OCI-M2 (cell line): ENCODE measurements around the gene ASIC3.
"Not testable (repeated sequence)": the region's sequence is repeated elsewhere in the genome, so short reads cannot be mapped to it uniquely, and the experiment has no call there.

Experiments
- DNase-seq: peaks from one replicate; lab custom pipeline; 2025; ENCODE audit not compliant: unreplicated experiment; lab: John Stamatoyannopoulos, UW

Gene ASIC3

GRCh38 chr7:151013733-151014497 is 34.4 kb upstream of the ASIC3 start:
- DNase-seq, result no peak

GRCh38 chr7:151014950-151015349 is 33.4 kb upstream of the ASIC3 start:
- no peak for DNase-seq

GRCh38 chr7:151015967-151016366 is 32.4 kb upstream of the ASIC3 start:
- DNase-seq, result no peak

GRCh38 chr7:151016505-151016904 is 31.8 kb upstream of the ASIC3 start:
- no peak for DNase-seq

DNA sequence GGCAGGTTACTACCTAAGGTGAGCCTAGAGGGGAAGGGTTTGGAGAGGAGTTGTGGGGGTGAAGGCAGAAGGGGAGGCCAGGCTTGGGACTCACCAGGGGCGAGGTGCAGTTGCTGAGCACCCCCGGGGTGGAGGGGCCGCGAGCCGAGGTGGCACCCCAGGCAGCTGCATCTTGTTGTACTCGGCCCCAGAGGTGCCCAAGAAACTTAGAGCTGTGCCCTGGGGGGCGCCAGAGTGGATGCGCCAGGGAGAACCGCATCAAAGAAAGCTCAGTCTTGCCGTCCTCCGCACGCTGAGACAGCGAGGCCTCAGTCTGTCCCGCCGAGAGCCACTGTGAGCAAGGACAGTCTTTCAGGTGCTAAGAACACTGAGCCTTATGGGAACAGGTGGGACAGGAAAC is 31.4 kb upstream of the ASIC3 start:
- no peak for DNase-seq

- no peak for DNase-seq
Measured at GRCh38 chr7:151017370-151017952, 30.9 kb upstream of the ASIC3 start.

GRCh38 chr7:151017953-151018420 is 30.3 kb upstream of the ASIC3 start:
- peak; percentile 96 for DNase-seq

DNA sequence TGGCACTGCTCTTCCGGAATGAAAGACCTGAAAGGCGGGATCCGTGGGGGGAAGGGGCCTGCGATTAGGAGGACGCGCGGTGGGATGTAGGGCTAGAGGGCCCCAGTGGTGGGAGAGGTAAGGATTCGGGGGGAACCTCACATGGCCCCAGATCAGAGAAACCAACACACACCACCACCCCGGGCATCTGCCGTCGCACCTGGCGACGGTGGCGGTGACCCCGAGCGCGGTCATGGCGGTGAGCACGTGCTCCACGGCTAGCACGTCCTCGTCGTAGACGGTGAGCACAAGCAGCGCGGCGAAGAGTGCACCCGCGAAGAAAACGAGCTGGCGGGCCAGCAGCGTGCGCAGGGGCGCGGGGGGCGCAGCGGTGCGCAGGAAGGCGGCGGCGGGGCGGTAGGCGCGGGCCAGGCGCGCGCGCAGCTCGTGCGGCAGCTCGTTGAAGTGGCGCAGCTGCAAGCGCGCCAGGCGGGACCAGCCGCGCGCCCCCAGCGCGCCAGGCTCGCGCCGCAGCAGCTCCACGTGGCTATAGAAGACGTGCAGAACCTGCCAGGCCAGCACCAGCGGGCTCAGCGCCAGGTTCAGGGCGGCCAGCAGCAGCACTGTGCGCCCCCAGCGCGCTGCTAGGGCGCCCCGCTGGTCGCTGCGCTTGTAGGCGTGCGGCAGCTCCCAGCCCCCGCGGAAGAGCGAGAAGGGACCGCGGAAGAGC is 29.8 kb upstream of the ASIC3 start:
- DNase-seq, result no peak

GRCh38 chr7:151019130-151019447 is 29.2 kb upstream of the ASIC3 start:
- no peak for DNase-seq

DNA sequence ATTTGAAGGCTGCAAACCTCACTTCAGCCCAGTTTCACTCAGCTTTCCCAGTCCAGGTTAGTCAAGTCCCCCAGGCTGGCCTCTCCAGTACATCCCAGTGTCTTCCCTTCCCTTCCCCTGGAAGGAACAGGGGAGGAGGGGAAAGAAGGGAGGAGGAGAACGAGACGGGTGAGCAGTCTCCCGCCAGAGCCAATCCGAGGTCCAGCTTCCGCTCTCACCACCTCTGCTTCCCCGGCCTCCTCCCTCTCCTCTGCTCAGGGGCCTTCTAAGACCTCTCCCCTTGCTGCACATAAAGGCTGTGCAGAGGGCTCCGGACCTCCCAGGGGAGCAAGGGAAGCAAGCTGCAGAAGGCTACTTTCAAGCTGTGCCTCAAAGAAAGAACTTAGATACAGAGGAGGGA is 28.1 kb upstream of the ASIC3 start:
- no peak for DNase-seq

- no peak for DNase-seq
Measured at GRCh38 chr7:151023232-151023631, 25.1 kb upstream of the ASIC3 start.

- no peak for DNase-seq
Measured at GRCh38 chr7:151024435-151025056, 23.8 kb upstream of the ASIC3 start, which contains the start of gene ATG9B. Gene ATG9B (minus strand): TSS chr7:151024494. CDS start chr7:151024423, 71 bp downstream.

DNA sequence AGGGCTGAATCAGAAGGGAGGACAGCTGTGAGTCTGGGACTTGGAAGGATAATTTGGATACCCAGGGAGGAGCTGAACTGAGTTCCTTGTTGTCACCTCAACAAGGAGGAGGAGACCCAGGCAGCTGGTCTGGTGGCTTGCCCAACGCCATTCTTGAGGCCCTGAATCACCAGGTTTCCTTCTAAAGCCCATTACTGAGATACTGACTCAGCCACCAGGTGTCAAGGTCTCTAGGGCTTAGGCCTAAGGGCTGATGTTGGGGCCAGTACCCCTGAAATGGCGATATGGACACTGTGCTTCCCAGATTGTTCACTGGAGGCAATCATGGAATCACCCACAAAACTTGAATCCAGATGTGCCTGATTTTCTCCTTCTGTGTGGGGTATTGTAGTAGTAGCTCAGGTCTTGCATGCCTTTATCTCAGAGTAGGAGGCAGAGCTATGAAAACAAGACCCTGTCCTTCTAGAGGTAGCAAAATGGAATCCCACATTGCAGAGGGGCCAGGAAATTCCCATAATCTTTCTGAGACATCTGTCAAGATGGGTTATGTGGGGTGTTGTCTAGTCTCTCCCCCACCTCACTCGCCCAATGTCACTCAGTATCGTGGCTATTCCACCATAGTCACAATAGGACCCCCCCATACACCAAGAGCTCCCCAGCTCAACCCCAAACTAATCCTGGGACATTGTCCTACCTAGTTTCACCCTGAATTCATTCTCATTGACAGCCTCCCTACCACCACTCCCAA is 22.2 kb upstream of the ASIC3 start:
- no peak for DNase-seq

DNA sequence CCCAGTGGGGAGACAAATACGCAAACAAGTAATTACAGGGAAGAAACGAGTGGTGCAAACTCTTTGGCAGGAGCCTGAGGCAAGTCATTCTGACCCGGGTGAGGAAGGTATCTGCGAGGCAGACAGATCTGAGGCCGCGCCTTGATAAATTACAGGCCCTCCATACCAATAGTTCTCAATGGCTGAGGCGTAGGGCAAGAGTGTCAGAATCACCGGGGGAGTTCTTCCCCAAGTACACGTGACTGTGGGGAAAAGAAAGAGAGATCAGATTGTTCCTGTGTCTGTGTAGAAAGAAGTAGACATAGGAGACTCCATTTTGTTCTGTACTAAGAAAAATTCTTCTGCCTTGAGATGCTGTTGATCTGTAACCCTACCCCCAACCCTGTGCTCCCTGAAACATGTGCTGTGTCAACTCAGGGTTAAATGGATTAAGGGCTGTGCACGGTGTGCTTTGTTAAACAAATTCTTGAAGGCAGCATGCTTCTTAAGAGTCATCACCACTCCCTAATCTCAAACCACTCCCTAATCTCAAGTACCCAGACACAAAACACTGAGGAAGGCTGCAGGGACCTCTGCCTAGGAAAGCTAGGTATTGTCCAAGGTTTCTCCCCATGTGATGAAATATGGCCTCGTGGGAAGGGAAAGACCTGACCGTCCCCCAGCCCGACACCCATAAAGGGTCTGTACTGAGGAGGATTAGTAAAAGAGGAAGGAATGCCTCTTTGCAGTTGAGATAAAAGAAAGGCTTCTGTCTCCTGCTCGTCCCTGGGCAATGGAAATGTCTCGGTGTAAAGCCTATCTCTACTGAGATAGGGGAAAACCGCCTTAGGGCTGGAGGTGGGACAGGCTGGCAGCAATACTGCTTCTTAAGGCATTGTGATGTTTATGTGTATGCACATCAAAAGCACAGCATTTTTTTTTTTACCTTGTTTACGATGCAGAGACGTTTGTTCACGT is 21.3 kb upstream of the ASIC3 start:
- DNase-seq, result peak; percentile 83

- DNase-seq, result not testable (repeated sequence)
Measured at GRCh38 chr7:151027728-151028130, 20.6 kb upstream of the ASIC3 start.

- DNase-seq, result peak; percentile 98
Measured at GRCh38 chr7:151028131-151028947, 20.0 kb upstream of the ASIC3 start, which contains the start of gene ABCB8. Gene ABCB8 (plus strand): TSS chr7:151028450. CDS start chr7:151028516, 66 bp downstream.

GRCh38 chr7:151028948-151029501 is 19.3 kb upstream of the ASIC3 start:
- DNase-seq, result no peak

DNA sequence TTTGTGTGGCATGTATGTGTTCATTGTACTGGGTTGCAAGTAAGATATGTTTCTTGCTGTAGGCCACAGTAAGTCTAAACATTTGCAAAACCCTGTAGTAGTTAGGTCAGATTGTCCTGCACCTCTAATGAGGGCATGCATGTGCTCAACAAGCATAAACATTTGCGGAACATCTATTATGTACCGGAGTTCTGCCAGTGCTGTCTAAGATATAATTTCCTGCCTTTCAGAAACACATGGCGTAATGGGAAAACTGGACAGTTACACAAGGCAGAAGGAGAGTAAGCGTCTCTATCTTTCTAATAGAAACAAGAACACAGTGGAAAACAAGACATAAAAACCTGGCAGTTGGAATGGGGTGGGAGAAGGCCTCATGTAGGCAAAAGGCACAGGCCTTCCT is 17.3 kb upstream of the ASIC3 start:
- no peak for DNase-seq
